ENCODE data around the gene HNF4A.

The HNF4A gene

DNA sequence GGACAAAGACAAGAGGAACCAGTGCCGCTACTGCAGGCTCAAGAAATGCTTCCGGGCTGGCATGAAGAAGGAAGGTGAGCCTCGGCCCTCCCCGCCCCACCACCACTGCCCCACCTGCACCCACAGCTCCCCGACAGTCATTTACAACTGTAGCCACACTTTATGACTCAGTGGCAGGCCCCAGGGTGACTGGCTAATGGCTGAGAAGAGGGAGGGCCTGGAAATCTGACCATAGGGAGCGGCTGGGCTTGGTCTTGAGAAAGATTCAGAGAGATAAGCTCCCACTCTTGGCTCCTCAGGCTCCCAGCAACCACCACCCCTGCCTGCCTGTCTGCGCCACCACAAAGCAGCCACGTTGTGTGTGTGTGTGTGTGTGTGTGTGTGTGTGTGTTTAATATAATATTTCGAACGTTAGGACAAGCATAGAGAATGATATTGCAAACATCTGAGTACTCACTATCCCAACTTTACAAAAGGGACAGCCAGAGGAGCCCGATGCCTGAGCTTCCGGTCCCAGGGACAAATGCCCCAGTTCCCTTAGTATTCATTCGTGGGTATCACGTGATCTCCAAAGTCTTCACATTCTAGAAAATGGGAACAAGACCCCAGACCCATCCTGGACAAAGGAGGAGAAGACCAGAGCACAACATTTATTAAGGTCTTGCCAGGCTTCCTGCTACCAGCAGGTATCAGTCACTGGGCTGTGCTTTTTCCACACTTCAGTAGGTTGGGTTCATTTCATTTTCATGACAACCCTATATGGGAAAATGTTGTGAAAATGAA is 52.1 kb downstream of the HNF4A start:
- TF ChIP-seq, protein P1, sequence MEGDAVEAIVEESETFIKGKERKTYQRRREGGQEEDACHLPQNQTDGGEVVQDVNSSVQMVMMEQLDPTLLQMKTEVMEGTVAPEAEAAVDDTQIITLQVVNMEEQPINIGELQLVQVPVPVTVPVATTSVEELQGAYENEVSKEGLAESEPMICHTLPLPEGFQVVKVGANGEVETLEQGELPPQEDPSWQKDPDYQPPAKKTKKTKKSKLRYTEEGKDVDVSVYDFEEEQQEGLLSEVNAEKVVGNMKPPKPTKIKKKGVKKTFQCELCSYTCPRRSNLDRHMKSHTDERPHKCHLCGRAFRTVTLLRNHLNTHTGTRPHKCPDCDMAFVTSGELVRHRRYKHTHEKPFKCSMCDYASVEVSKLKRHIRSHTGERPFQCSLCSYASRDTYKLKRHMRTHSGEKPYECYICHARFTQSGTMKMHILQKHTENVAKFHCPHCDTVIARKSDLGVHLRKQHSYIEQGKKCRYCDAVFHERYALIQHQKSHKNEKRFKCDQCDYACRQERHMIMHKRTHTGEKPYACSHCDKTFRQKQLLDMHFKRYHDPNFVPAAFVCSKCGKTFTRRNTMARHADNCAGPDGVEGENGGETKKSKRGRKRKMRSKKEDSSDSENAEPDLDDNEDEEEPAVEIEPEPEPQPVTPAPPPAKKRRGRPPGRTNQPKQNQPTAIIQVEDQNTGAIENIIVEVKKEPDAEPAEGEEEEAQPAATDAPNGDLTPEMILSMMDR (IDR thresholded peaks at IDR 0.05; ENCODE audit: borderline replicate concordance, insufficient read depth, low read depth, low read length) = no peak
- no peak overlapping the region for H3K4me3 ChIP-seq (ENCODE audit: low read depth, low read length)

DNA sequence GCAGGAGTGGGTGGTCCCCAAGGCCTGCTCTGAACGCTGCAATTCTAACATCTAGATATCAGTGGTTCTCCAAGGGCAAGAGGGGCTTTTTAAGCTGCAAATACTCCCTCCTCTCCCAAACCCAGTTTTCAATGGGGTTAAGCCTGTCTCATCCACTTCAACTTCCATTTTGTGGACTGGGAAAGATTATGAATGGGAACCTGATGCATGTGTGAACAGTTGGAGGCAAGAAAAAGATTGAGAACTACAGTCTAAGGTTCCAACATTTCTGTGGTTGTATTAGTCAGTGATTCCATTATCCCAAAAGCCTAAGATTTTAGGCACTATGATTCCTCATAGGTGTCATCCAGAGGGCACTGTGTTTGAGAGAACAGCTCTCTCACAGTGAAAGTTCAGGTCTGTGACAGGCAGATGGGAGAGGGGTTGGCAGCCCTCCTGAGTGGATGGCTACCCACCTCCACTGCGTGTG is 53.7 kb downstream of the HNF4A start:
- no peak overlapping the region for H3K4me3 ChIP-seq (ENCODE audit: low read depth, low read length)
- TF ChIP-seq, protein P1 (IDR thresholded peaks at IDR 0.05; ENCODE audit: borderline replicate concordance, insufficient read depth, low read depth, low read length) = no peak

DNA sequence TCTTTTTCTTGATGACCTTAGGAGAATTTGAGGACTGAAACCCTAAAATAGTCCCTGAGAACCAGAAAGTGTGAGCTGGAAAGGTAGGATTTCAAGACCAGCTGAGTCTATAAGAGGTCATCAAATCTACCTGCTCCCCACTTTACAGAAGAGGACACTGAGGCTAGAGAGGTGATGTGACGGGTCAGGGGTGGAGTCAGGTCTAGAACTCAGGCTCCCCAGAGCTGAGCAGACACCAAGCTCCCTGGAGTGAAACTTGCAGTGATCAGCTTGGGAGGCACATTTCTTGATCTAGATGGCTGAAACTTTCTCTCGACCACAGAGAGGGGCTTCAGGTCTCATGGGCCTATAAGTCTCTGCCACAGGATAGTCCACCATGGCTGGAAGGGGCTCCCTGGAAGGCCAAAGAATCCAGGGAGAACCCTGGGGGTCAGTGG is 55.1 kb downstream of the HNF4A start:
- TF ChIP-seq, protein P1 (IDR thresholded peaks at IDR 0.05; ENCODE audit: borderline replicate concordance, insufficient read depth, low read depth, low read length) = no peak
- H3K4me3 ChIP-seq (ENCODE audit: low read depth, low read length) = no peak overlapping the region

DNA sequence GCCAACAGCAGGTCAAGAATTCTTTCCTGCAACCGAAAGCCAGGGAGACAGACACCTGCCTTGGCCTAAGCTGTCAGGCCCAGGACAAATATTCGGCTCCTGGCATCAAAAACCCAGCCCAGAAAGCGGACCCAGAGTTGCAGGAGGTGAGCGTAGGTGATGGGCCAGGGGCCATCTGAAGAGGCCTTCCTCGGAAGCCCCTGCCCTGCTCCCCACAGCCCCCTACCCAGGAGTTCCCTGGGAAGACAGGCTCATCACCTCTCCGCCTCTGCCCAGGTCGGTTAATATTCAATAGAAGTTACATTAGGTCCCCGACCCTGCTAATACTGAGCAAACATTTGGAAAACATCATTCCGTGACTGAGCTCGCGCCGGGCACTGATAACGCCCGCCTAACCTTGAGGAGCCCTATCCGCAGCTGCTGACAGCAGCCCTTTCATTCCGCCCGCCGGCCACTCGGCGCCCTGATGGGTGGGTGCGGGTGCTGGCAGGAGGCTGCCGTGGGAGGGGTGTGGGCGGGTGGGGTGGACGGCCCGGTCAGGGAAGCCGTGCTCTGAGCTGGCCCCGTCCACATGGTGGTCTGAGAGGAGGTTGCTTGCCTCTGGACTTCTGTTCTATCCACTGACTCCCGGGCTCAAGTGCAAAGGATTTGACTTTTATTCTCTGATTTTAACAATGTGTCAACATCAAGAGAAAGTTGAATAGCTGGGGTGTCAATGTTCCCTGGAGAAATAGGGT is 55.7 kb downstream of the HNF4A start:
- H3K4me3 ChIP-seq (ENCODE audit: low read depth, low read length) = no peak overlapping the region
- TF ChIP-seq, protein P1 (IDR thresholded peaks at IDR 0.05; ENCODE audit: borderline replicate concordance, insufficient read depth, low read depth, low read length) = no peak

DNA sequence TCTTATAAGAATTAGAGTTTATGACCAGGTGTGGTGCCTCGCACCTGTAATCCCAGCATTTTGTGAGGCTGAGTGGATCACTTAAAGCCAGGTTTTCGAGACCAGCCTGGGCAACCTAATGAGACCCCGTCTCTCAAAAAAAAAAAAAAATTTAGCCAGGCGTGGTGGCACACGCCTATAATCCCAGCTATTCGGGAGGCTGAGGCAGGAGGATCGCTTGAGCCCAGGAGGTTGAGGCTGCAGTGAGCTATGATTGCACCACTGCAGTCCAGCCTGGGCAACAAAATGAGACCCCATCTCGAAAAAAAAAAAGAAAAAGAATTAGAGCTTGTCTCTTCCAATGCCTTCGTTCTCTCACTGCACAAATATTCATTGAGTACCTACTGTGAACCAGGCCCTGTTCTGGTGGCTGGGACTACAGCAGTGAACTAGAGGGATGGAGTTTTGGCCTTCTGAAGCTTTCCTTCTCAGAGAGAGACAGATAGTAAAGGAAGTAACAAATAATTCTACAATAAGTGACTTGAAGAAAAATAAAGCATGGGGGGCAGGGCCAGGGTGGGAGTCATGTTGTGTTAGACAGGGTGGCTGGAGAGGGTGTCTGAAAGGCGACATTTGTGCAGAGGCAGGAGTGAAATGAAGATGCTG is 56.4 kb downstream of the HNF4A start:
- H3K4me3 ChIP-seq (ENCODE audit: low read depth, low read length) = no peak overlapping the region
- TF ChIP-seq, protein P1 (IDR thresholded peaks at IDR 0.05; ENCODE audit: borderline replicate concordance, insufficient read depth, low read depth, low read length) = no peak

DNA sequence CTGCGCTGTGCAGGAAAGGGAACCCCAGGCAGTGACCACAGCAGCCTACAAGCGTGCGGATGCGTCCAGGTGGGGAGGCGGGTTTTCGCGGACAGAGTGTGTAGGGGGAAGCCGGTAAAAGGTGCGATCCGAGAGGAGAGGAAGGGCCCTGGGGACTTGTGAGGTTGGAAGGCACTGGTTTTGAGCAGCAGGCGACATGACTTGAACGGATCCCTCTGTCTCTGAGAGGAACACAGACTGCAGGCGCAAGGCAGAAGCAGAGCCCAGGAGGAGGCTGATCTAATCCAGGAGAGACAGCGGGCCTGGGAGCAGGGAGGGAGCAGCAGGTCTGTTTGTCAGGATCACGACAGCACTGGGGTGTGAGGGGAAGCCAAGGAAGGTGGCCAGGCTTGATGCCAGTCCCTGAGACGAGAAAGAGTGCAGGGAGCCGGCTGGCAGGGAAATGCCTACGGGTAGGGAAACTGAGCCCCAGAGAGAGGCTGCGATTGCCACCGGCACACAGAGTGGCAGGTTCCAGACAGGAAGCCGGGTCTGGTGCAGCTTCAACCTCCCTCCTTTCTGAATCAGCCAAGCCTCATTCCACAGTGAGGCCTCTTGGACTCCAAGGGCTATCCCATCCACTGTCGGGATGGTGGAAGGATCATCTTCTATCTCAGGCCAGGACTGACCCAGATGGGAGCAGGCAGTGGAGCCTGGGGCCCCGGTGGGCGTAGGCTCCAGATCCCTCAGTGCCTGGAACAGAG is 57.1 kb downstream of the HNF4A start:
- TF ChIP-seq, protein P1 (IDR thresholded peaks at IDR 0.05; ENCODE audit: borderline replicate concordance, insufficient read depth, low read depth, low read length) = no peak
- H3K4me3 ChIP-seq (ENCODE audit: low read depth, low read length) = no peak overlapping the region

Measured in GM12875 (cell line).